Ovary (tissue), 10 donors: ENCODE results near the gene ZNFX1. TPM values are rescaled to one million over a fixed set of nuclear protein-coding genes. Genes with fewer than 3 reads are reported as not detected.

ENCODE experiments used
- DNase-seq, 5 donors: peaks; one replicate each; pipeline ENCODE4 v3.0.0-alpha.2; 2019 to 2020
- H3K27ac ChIP-seq, 2 donors: fragments of 200-600 bp; one replicate each; pipeline versions ENCODE4 v1.5.1 to v1.8.0; 2019 to 2022
- H3K27me3 ChIP-seq: fragments of 200-600 bp; one replicate; pipeline ENCODE4 v1.8.0; 2022
- H3K36me3 ChIP-seq: fragments of 200-600 bp; sonication (generic); one replicate; pipeline ENCODE4 v1.5.1; 2019
- H3K4me1 ChIP-seq: one replicate; pipeline ENCODE4 v1.8.1; 2013; ENCODE audit warnings: mild to moderate bottlenecking, moderate library complexity; ENCODE audit not compliant: insufficient read depth
- H3K4me3 ChIP-seq: fragments of 200-600 bp; sonication (generic); one replicate; pipeline ENCODE4 v1.5.1; 2017
- H3K9me3 ChIP-seq, 2 donors: fragments of 200-600 bp in 1 of 2; sonication (generic) in 1 of 2; one replicate each; pipeline versions ENCODE4 v1.5.1 to v1.8.1; 2013 to 2019; ENCODE audit warnings: mild to moderate bottlenecking in 1 of 2, moderate library complexity in 1 of 2
- EP300 ChIP-seq: sonication (generic); formaldehyde crosslinking; IDR thresholded peaks from one replicate; pipeline ENCODE4 v1.6.1; 2017; ENCODE audit warnings: antibody characterized with exemption
- POLR2A ChIP-seq: fragments of 450-650 bp; IDR thresholded peaks from one replicate; pipeline ENCODE4 v1.6.1; 2017; ENCODE audit warnings: antibody characterized with exemption, mild to moderate bottlenecking, moderate library complexity
- WGBS, 3 donors: extraction: QIAGEN DNeasy Blood & Tissue Kit in 1 of 3; methylation state at CpG; one replicate each; pipeline versions ENCODE4 v1.1.5 to v1.1.7; 2013 to 2017; 5-methylcytosine and 5-hydroxymethylcytosine counted together
- intact Hi-C, 4 donors: fragments of 100-400 bp; cut with DNase I; formaldehyde crosslinking; loops; one replicate each; pipeline versions ENCODE4 v1.11.0 to v1.15.1; 2022 to 2023
- long read RNA-seq, 3 donors: library from polyadenylated mRNA in 2 of 3; unstranded in 2 of 3; transcript quantifications; one replicate each; pipeline ENCODE4 v2.0.0 and lab custom pipeline, GENCODE V29; 2021 to 2026
- polyA plus RNA-seq, 2 donors: library from polyadenylated mRNA; stranded (reverse); fragments of 200-250 nt in 1 of 2; fragments of 350-450 nt in 1 of 2; fragmentation: Illumina TruSeq in 1 of 2; extraction: RNeasy Lipid Tissue Mini Kit (QIAGEN cat#74804) in 1 of 2; gene quantifications; one replicate each; pipeline ENCODE4 v1.2.3, GENCODE V29; 2013 to 2014
- total RNA-seq, 7 donors: library from RNA; depleted of rRNA in 2 of 7; stranded (reverse); fragments of >200 nt in 2 of 7; fragmentation: NEBNext Ultra II Directional in 3 of 7; extraction: Animal tissue kit (Norgen Biotek cat#: 25700) in 3 of 7; gene quantifications; one replicate each; pipeline versions ENCODE4 v1.1.0 to v1.2.4, GENCODE V29; 2016 to 2023
- TF ChIP-seq, protein P1 (sequence below), 3 donors: fragments of 450-650 bp in 2 of 3; fragments of 200-600 bp in 1 of 3; IDR thresholded peaks; one replicate each; pipeline versions ENCODE4 v1.5.1 to v1.8.0; 2016 to 2022; ENCODE audit warnings: antibody characterized with exemption in 3 of 3, mild to moderate bottlenecking in 1 of 3
- donor health status: DM: no; HTN: no; CAD: no; lungs with moderate emphysema.
- donor health status: DM: no; HTN: no; CAD: no.
- donor health status: Bipolar disorder and iron deficiency.
- donor health status: DM: yes; HTN: yes; CAD: no.
- donor health status: DM: no; HTN: no; CAD: no.
- donor health status: DM: yes; HTN: yes; CAD: no.

Gene ZNFX1
- 10 to 100 TPM; 17.6 to 29.7 (median 23.5) TPM for total RNA-seq
- 10 to 100 TPM in 1 of 2 donors, 1 to 10 TPM in 1; 9.2 to 38.1 TPM for polyA plus RNA-seq
- long read RNA-seq, donor 1, partial matches to known transcripts, result 244 of 293 reads
- long read RNA-seq, donor 1, other reads (novel, unspliced or antisense), result 48 of 293 reads
- long read RNA-seq, donor 2, partial matches to known transcripts, result 431 of 603 reads
- long read RNA-seq, donor 2, other reads (novel, unspliced or antisense), result 172 of 603 reads
- long read RNA-seq, donor 3, full-length matches to known transcripts, result 2 of 20 reads
- long read RNA-seq, donor 3, partial matches to known transcripts, result 17 of 20 reads
- long read RNA-seq, donor 3, other reads (novel, unspliced or antisense), result 1 of 20 reads

DNA sequence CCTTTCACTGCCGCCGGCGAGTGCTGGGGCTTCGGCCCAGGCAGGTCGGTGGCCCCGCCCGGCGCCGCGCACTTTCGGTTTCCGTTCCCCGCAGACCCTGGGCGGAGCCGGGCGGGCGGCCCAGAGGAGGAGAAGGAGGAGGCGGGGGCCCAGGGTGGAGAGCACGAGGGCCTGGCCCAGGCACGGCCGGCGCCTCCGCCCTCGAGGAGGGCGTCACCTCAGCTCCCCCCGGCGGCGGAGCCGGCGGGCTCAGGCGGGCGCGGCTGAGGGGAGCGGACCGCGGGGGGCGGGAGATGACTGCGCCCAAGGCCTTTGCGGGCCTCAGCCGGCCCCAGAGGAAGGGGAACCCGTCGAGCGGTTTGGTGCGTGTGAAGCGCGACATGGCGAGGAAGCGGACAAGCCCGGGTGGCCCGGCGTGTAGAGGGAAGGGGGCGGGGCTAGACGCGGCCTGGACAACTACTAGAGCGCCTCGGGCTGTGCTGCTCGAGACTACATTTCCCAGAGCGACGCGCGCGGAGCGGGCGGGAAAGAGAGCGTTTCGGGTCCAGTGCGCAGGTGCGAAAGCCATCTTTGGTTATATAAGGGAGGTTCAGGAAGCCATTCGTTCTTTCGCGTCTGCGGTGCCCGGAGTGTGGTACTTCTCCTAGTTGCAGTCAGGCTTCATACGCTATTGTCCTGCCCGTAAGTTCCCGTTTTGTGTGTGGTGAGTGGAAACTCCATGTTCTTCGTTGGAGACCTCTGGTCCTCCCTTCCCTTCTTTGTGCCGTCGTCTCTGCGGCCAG lies at the start of gene ZNFX1:
ZNFX1 (minus strand) TSS at position 22 of the 782 bp plus-strand sequence. CDS start 2,218 bp downstream, outside the sequence.
- Histone ChIP-seq H3K36me3 (no peaks in the 10 kb centered on the region), H3K4me3 (peak within 1 kb of the TSS; percentile 58), H3K27ac (peak within 1 kb of the TSS; percentile 98 to 99), H3K9me3 (peaks cover 0 to 19% of the 10 kb centered on the region in 2 donors), H3K27me3 (no peaks in the 10 kb centered on the region), H3K4me1 (peaks cover 15% of the 10 kb centered on the region)
- peak; percentile 98 to 99 (median 99) for DNase-seq
- WGBS, 3 donors, result 0% methylated on average over 58 to 79 of the region's 80 CpGs
- intact Hi-C loops, result loop anchor here in 1 of 4 donors (10.0 kb wide), 1 partner anchor 53 kb away; no protein-coding TSS in a partner anchor
- TF ChIP-seq POLR2A (peak; percentile 98), EP300 (peak; percentile 15)
- TF ChIP-seq, protein P1, sequence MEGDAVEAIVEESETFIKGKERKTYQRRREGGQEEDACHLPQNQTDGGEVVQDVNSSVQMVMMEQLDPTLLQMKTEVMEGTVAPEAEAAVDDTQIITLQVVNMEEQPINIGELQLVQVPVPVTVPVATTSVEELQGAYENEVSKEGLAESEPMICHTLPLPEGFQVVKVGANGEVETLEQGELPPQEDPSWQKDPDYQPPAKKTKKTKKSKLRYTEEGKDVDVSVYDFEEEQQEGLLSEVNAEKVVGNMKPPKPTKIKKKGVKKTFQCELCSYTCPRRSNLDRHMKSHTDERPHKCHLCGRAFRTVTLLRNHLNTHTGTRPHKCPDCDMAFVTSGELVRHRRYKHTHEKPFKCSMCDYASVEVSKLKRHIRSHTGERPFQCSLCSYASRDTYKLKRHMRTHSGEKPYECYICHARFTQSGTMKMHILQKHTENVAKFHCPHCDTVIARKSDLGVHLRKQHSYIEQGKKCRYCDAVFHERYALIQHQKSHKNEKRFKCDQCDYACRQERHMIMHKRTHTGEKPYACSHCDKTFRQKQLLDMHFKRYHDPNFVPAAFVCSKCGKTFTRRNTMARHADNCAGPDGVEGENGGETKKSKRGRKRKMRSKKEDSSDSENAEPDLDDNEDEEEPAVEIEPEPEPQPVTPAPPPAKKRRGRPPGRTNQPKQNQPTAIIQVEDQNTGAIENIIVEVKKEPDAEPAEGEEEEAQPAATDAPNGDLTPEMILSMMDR (IDR thresholded peaks at IDR 0.05), result peak in 1 of 3 donors; percentile 18

DNA sequence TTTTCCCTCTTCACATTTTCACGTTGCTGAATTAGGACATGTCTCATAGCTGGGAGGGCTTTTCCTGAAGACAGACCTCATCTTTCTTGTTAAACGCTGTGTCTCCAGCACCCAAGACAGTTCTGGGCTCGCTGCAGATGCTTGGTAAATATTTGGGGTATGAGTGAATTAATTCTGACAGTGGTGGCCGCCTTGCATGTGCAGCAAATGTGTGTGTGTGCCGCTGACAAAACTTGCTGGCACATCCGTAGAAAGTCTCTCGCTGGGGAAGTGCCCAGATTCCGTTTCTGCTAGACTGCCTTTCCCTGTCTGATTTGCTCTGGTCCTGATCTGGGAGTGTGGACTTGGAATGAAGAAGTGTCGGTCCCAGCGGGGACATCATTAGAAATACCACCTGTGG lies 48.2 kb upstream of the ZNFX1 start:
- Histone ChIP-seq H3K36me3 (no peaks in the 10 kb centered on the region), H3K9me3 (no peaks in the 10 kb centered on the region), H3K27ac (no peak overlapping the region), H3K4me1 (no peaks in the 10 kb centered on the region), H3K4me3 (no peak overlapping the region), H3K27me3 (no peaks in the 10 kb centered on the region)
- TF ChIP-seq EP300 (no peak), POLR2A (no peak)
- TF ChIP-seq, protein P1 (IDR thresholded peaks at IDR 0.05), result no peak
- intact Hi-C loops, result no loop called here
- no peak for DNase-seq
- WGBS, 3 donors, result 17 to 29% (median 21%) methylated on average over 10 of the region's 10 CpGs

DNA sequence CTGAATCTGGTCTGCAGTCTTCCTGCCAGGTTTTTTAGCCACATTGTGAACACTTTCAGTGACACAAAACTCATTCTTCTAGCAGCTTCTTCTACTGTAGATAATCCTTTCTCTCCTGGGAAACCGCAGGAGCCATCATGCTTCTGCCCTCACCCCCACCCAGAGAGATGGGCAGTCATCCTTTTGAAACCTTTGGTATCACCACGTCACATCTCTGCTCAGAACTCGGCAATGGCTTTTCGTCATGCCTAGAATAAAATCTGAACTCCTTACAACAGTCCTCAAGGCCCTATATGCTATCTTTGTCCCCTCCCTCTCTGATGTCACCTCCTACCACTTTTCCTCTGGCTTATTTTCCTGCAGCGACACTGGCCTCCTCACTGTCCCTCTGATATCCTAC lies 46.4 kb upstream of the ZNFX1 start:
- H3K9me3 ChIP-seq, result no peaks in the 10 kb centered on the region
- no peak overlapping the region for H3K27ac ChIP-seq
- no peak for DNase-seq
- 88 to 92% (median 91%) methylated on average over 5 of the region's 5 CpGs for WGBS, 3 donors
- H3K4me1 ChIP-seq, result no peaks in the 10 kb centered on the region
- no peak for TF ChIP-seq POLR2A
- TF ChIP-seq, protein P1 (IDR thresholded peaks at IDR 0.05), result no peak
- TF ChIP-seq EP300, result no peak
- no peaks in the 10 kb centered on the region for H3K36me3 ChIP-seq
- H3K27me3 ChIP-seq, result no peaks in the 10 kb centered on the region
- H3K4me3 ChIP-seq, result no peak overlapping the region
- intact Hi-C loops, result no loop called here

DNA sequence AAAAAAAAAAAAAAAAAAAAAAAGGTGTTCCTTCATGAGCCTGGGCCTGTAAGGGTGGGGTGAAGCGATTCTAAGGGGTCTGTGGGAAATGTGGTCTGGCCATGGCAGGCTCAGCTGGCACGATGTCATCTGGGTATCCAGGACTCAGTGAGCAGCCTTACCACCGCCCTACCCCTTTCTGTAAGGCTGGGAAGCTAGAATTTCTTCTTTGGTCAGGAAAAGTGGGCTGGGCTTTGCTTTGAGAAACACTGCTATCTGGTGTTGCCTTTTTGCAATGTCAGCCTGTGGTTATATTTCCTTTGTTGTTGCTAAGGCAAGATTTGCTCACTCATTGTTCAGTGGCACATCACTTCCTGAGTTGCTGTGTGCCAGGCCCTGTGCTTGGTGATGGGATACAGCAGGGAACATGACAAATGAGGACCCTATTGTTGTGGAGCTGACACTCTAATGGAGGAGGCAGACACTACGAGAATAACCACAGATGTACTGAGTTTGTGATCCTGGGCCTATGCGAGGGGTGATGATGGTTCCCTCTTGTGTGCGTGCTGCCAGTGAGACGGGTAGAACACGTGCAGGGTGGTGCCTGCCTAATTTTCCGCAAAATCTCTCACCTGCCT lies 45.9 kb upstream of the ZNFX1 start:
- intact Hi-C loops, result no loop called here
- no peak overlapping the region for H3K27ac ChIP-seq
- no peaks in the 10 kb centered on the region for H3K9me3 ChIP-seq
- DNase-seq, result no peak
- no peaks in the 10 kb centered on the region for H3K36me3 ChIP-seq
- TF ChIP-seq EP300 (no peak), POLR2A (no peak)
- TF ChIP-seq, protein P1 (IDR thresholded peaks at IDR 0.05), result no peak
- WGBS, 3 donors, result 42 to 61% (median 49%) methylated on average over 9 of the region's 9 CpGs
- no peaks in the 10 kb centered on the region for H3K27me3 ChIP-seq
- H3K4me3 ChIP-seq, result no peak overlapping the region
- H3K4me1 ChIP-seq, result no peaks in the 10 kb centered on the region
